ENCODE results near the gene MICAL2.
A peak's percentile ranks its signal among the peaks of the same experiment; 100 is the strongest.

MICAL2 gene

DNA sequence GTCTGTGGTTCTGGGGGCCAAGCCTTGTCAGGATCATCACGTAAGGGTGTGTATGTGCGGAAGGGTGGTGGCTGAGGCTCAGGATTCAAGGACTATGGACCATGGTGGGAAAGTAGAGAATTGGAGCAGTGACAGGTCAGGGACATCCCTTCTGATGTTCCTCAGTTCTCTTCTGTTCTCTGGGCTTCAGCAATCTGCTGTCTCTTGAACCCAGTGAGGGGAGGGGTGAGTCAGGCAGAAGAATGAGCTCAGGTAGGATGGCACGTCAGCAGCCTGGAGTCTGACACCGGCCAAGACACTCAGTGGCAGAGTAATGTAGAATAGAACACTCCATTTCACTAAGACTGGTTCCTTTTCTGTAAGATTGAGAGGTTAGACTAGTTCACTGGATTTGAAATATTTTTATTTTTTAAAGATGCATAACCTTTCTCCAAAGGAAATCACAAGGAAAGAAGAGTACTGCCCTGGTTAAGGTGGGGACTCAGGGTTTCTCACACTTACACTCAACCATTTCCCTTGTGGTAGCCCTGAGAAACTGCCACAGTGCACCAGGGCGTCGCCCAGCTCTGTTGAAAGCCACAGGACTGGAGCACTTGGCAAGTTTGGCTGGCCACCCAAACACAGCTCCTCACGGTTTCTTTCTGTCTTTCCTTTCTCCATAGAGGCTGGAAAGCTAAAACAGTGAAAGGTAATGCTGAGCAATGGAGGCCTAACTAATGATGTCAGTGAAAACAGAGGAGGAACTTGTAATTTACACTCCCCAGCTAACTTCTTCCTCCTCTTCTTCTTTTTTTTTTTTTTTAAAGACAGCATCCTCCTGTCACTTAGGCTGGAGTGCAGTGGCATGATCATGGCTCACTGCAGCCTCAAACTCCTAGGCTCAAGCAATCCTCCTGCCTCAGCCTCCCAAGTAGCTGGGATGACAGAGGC is 23.1 kb upstream of the MICAL2 start:
- Mint-ChIP-seq H3K4me1 (ENCODE audit: low read depth) (peaks cover 74% of the 10 kb centered on the region), H3K36me3 (ENCODE audit: low read depth) (no peaks in the 10 kb centered on the region), H3K27ac (peak overlapping the region; percentile 86), H3K27me3 (no peaks in the 10 kb centered on the region), H3K4me3 (no peak overlapping the region), H3K9me3 (no peaks in the 10 kb centered on the region)
- intact Hi-C loops (cut with micrococcal nuclease): no loop called here

DNA sequence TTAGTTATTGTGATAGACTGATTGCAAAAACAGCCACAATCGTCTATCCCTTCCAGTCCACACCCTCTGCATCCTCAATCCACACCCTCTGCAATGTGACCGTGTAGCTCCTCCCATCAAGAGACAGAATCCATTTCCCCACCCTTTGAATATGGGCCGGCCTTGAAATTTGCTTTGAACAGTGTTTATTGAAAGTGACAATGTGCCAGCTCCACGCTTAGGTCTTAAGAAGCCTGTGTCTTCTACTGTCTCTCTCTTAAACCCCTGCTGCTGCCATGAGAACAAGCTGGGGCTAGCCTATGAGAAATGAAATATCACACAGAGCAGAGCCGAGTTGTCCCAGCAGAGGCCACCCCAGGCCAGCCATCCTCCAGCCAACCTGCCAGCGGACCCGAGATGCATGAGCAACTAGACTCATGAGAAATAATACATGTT is 22.3 kb upstream of the MICAL2 start:
- Mint-ChIP-seq H3K4me1 (ENCODE audit: low read depth) (peaks cover 81% of the 10 kb centered on the region), H3K9me3 (no peaks in the 10 kb centered on the region), H3K4me3 (no peak overlapping the region), H3K27me3 (no peaks in the 10 kb centered on the region), H3K27ac (peak overlapping the region; percentile 86), H3K36me3 (ENCODE audit: low read depth) (no peaks in the 10 kb centered on the region)
- intact Hi-C loops (cut with micrococcal nuclease): no loop called here

DNA sequence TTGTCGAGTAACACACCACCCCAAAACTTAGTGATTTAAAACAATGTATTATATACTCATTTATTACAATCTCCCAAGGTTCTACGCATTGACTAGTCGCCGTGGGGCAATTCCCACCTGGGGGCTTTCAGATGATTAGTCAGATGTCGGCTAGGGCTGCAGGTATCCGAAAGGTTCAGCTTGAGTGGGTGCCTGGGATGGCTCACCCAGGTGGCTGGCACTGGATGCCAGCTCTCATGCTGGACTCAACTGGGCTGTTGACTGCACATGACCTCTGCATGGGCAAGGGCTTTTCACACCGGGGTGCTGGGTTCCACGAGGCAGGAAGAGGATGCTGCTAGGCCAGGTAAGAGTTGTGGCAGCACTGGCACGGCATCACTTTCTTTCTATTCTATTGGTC is 21.9 kb upstream of the MICAL2 start:
- peaks cover 82% of the 10 kb centered on the region for H3K4me1 Mint-ChIP-seq (ENCODE audit: low read depth)
- H3K27me3 Mint-ChIP-seq: no peaks in the 10 kb centered on the region
- H3K4me3 Mint-ChIP-seq: no peak overlapping the region
- H3K36me3 Mint-ChIP-seq (ENCODE audit: low read depth): no peaks in the 10 kb centered on the region
- no peaks in the 10 kb centered on the region for H3K9me3 Mint-ChIP-seq
- intact Hi-C loops (cut with micrococcal nuclease): no loop called here
- peak overlapping the region; percentile 86 for H3K27ac Mint-ChIP-seq

DNA sequence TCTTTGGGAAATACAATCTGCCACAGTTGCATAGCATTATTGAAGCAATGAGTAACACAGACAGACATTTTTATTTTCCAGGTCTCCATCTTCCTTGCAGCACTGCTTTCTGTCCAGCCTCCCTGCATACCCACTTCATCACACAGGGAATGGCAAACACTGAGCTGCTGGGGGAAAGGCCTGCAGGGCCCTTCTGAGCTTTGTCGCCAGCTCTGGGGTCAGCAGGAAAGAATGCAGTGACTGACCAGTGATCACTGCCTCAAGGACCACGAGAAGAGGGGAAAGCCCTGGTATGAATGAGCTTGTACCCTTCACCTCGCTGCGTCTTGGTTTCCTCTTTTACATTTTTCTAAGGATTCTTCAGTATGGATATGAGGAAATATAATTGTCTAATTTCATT is 21.3 kb upstream of the MICAL2 start:
- Mint-ChIP-seq H3K36me3 (ENCODE audit: low read depth) (no peaks in the 10 kb centered on the region), H3K4me1 (ENCODE audit: low read depth) (peaks cover 82% of the 10 kb centered on the region), H3K27me3 (no peaks in the 10 kb centered on the region), H3K27ac (peak overlapping the region; percentile 86), H3K4me3 (no peak overlapping the region), H3K9me3 (no peaks in the 10 kb centered on the region)
- intact Hi-C loops (cut with micrococcal nuclease): no loop called here

DNA sequence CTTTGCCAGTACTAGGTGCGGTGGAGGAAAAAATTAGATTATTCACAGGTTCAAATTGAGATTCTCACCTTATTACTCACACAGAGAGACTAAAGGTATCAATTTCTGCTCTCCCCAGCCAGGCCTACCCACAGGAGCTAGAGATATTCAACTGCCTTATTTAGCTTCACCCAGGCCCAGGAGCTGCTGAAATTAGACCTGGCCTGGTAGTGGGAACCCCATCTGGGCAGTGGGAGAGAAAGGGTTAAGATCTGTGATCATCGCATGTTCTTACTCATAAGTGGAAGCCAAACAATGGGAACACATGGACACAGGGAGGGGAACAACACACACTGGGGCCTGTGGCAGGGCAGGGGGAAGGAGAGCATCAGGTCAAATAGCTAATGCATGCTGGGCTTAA is 20.9 kb upstream of the MICAL2 start:
- Mint-ChIP-seq H3K27me3 (no peaks in the 10 kb centered on the region), H3K4me3 (no peak overlapping the region), H3K9me3 (no peaks in the 10 kb centered on the region), H3K27ac (peak overlapping the region; percentile 86), H3K36me3 (ENCODE audit: low read depth) (no peaks in the 10 kb centered on the region), H3K4me1 (ENCODE audit: low read depth) (peaks cover 82% of the 10 kb centered on the region)
- intact Hi-C loops (cut with micrococcal nuclease): no loop called here

DNA sequence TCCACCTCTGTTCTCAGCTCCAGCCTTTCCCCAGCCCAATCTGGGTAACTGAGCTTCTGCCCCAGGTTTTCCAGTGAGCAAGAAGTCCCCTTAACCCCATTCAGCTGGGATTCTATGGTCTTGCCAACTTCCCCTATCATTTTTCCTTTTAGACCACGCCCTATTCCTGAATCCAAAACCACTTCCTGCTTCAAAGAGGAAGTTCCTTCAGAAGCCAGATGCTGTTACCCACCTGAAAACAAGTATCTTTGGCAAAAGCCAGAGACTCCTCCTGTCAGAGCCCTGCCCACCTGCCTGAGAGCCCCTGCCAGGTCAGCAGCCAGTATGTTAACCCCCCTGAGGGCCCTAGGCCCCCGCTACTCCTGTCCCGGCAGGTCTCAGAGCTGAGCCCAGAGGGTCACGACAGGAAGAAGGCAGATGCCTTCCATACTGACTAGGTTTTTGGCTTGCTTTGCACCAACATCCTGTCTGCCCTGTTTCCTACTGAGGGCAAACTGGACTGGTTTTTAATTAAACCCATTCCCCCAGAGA is 20.3 kb upstream of the MICAL2 start:
- peaks cover 80% of the 10 kb centered on the region for H3K4me1 Mint-ChIP-seq (ENCODE audit: low read depth)

DNA sequence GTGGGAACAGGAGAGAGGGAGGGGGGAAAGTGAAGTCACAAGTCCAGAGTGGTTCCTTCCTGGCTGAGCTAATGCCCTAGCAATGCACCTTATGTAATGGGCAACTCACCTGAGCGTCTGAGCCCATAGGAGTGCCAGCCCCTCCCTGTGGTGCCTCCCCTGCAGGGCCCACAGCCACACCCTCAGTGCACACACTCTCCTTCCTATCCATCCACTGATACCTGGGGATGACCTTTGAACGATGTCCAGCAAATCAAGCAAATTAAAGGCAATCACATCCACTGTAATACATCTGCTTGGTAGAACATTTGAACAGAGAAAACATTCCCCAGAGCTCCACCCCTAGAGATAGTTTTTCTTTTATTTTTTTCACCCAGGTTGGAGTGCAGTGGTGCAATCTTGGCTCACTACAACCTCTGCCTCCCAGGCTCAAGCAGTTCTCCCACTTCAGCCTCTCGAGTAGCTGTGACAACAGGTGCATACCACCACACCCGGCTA is 19.6 kb upstream of the MICAL2 start:
- Mint-ChIP-seq H3K36me3 (ENCODE audit: low read depth) (no peaks in the 10 kb centered on the region), H3K4me1 (ENCODE audit: low read depth) (peaks cover 73% of the 10 kb centered on the region), H3K4me3 (no peak overlapping the region), H3K9me3 (no peaks in the 10 kb centered on the region), H3K27me3 (no peaks in the 10 kb centered on the region), H3K27ac (peak overlapping the region; percentile 76)
- intact Hi-C loops (cut with micrococcal nuclease): no loop called here

More for the DNA sequence above, 20.3 kb upstream of the MICAL2 start:
- H3K27ac Mint-ChIP-seq: peak overlapping the region; percentile 86
- no peaks in the 10 kb centered on the region for H3K36me3 Mint-ChIP-seq (ENCODE audit: low read depth)
- no peaks in the 10 kb centered on the region for H3K27me3 Mint-ChIP-seq
- H3K9me3 Mint-ChIP-seq: no peaks in the 10 kb centered on the region
- intact Hi-C loops (cut with micrococcal nuclease): no loop called here
- H3K4me3 Mint-ChIP-seq: no peak overlapping the region

DNA sequence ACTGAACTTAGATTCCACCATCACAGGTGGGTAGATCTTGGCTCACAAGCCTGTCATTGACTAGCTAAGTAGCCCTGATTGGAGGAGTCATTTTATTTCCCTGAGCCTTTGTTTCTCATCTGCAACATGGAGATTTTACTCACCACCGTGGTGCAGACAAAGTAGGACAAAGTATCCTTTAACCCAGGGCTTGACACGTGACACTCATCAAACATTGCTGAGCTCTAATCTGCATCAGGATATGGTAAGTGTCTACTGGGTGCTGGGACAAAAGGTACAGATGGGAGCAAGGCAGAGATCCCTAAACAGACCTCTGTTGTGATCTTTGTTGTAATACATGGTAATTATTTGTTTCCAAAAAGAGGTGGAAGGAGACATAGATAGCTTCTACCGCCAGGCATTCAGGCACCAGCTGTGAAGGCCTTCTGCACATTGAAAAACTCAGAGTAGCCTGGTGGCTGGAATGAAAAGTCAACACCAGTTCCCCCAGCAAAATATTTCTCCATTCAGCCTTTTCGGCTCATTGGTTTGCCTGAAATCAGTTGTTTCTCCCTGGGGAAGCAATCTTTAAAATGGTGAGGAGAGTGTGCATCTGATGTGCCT is 18.3 kb upstream of the MICAL2 start:
- H3K27ac Mint-ChIP-seq: peak overlapping the region; percentile 36
- no peaks in the 10 kb centered on the region for H3K27me3 Mint-ChIP-seq
- H3K4me1 Mint-ChIP-seq (ENCODE audit: low read depth): peaks cover 60% of the 10 kb centered on the region
- intact Hi-C loops (cut with micrococcal nuclease): no loop called here
- no peaks in the 10 kb centered on the region for H3K36me3 Mint-ChIP-seq (ENCODE audit: low read depth)
- H3K4me3 Mint-ChIP-seq: no peak overlapping the region
- no peaks in the 10 kb centered on the region for H3K9me3 Mint-ChIP-seq

DNA sequence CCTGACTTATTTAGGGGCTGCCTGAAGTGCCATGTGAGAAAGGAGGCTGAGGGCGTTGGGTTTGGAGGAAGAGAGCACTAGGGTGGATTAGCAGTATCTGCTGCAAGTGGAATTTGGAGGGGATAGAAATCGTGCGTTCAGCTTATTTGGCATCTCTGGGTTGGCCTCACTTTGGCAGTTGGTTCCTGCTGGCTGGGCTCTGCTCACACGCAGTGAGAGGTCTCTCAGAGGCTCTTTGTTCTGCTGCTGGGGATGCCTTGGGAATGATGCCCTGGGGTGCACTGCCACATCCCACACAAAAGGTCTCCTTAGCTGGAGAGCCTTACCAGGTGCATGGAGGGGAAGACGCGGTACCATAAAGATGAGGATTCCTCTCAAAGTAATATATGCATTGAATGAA is 17.7 kb upstream of the MICAL2 start:
- H3K27ac Mint-ChIP-seq: peak overlapping the region; percentile 30
- H3K27me3 Mint-ChIP-seq: no peaks in the 10 kb centered on the region
- H3K4me3 Mint-ChIP-seq: no peak overlapping the region
- H3K4me1 Mint-ChIP-seq (ENCODE audit: low read depth): peaks cover 54% of the 10 kb centered on the region
- intact Hi-C loops (cut with micrococcal nuclease): no loop called here
- no peaks in the 10 kb centered on the region for H3K36me3 Mint-ChIP-seq (ENCODE audit: low read depth)
- H3K9me3 Mint-ChIP-seq: no peaks in the 10 kb centered on the region

DNA sequence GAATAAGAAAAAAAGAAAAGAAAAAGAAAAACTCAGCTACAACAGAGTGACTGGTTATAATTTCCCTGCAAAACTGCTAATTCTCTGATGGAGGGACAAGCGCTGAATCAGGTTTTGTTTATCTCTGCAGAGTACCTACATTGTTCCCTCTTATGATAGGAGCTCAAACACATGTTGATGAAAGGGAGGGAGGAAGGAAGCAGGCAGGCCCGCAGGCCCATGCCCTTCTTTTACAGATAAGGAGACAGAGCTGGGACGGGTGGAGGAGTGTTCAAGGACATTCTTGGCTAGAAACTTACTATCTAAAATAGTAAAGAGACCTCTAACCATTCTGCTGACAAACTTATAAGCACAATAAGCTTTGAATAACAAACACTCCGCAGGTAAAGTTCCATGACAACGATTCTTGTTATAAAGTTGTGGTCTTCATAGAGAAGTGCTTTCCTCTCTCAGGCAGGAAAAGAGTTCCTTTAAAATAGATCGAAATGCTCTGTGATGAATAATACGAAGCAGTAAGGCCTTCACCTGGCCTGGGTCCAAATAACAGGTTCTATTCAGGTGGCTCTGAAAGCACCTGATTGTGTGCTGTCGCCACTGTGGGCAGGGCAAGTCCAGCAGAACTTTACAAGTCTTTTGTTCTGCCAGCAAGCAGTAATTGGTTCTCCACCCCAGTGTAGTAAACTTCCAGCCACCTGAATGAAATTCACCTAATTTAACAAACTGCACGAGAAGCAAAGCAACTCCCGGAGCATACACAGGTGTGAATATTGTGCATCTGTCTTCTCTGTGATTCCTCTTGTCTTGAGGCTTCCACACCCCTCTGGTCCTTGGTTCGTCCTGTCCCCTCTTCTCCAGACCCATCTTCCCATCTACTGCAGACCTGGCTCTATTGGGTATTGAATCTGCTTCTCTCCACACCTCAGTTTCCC is 15.3 kb upstream of the MICAL2 start:
- H3K27me3 Mint-ChIP-seq: no peaks in the 10 kb centered on the region
- intact Hi-C loops (cut with micrococcal nuclease): no loop called here
- H3K36me3 Mint-ChIP-seq (ENCODE audit: low read depth): no peaks in the 10 kb centered on the region
- H3K27ac Mint-ChIP-seq: no peak overlapping the region
- H3K4me3 Mint-ChIP-seq: no peak overlapping the region
- H3K9me3 Mint-ChIP-seq: no peaks in the 10 kb centered on the region
- H3K4me1 Mint-ChIP-seq (ENCODE audit: low read depth): peaks cover 52% of the 10 kb centered on the region

DNA sequence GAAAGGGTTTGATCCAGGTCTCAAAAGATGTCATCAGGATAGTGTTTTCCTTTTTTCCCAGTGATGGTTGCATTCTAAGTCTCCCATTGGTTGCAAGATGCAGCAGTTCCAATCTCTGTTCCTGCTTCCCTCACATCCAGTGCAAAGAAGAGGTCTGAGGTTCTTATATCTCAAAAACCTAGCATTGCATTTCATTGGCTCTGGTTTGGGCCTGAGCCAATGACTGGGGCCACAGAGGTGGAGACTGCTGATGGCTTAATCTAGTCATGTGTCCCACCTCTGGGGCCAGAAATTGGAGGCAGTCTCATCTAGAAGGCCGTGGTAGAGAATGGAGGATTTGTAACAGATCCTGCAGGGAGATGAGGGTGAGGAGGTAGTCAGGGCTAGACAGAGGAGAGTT is 13.2 kb upstream of the MICAL2 start:
- Mint-ChIP-seq H3K9me3 (no peaks in the 10 kb centered on the region), H3K4me3 (no peak overlapping the region), H3K4me1 (ENCODE audit: low read depth) (peaks cover 39% of the 10 kb centered on the region), H3K27me3 (peaks cover 3% of the 10 kb centered on the region), H3K36me3 (ENCODE audit: low read depth) (no peaks in the 10 kb centered on the region), H3K27ac (no peak overlapping the region)
- intact Hi-C loops (cut with micrococcal nuclease): no loop called here

DNA sequence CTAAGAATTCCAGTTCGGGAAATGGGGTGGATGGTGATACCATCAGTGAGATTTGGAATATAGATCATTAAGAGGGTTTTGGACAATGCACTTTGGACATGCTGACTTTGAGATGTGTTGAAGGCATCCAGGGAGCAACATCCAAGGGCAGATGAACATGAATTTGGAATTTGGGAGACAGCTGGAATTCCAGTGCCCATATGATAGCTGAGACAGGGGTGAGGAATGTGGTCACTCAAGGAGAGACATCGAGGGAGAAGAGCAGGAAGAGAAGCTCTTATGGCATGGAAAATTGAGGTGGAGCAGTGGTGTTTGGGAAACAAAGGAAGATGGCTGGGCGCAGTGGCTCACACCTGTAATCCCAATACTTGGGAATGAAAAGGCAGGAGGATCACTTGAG is 11.8 kb upstream of the MICAL2 start:
- Mint-ChIP-seq H3K36me3 (ENCODE audit: low read depth) (no peaks in the 10 kb centered on the region), H3K4me1 (ENCODE audit: low read depth) (peaks cover 36% of the 10 kb centered on the region), H3K9me3 (no peaks in the 10 kb centered on the region), H3K27me3 (peaks cover 3% of the 10 kb centered on the region), H3K4me3 (no peak overlapping the region), H3K27ac (no peak overlapping the region)
- intact Hi-C loops (cut with micrococcal nuclease): no loop called here

DNA sequence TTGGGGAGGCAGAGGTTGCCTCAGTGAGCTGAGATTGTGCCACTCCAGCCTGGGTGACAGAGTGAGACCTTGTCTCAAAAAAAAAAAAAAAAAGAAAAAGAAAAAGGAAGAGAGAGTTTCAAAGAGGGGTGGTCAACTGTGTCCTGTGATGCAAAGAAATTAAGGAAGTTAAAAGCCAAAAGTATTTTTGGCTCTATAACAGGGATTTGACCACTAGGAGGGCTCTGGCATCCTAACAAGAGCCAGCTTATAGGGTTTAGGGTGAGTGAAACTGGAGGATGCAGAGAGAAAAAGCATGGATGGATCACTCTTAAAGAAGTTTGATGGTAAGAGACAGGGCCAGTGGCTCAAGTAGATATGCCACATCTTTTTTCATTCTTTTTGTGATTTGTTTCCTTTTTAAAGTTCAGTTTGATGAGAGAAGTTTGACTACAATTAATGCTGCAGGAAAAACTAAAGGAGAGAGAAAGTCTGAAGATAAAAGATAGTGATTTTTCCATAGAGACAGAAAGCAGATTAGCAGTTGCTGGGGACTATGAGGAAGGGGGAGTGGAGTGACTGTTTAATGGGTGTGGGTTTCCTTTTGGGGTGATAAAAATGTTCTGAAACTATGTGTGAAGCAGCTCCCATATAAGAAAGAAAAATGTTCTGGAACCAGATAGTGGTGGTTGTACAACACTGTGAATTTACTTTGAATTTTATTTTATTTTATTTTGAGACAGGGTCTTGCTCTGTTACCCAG is 11.1 kb upstream of the MICAL2 start:
- H3K4me3 Mint-ChIP-seq: no peak overlapping the region
- peak overlapping the region; percentile 54 for H3K27ac Mint-ChIP-seq
- no peaks in the 10 kb centered on the region for H3K9me3 Mint-ChIP-seq
- H3K36me3 Mint-ChIP-seq (ENCODE audit: low read depth): no peaks in the 10 kb centered on the region
- H3K27me3 Mint-ChIP-seq: peaks cover 3% of the 10 kb centered on the region
- intact Hi-C loops (cut with micrococcal nuclease): no loop called here
- peaks cover 40% of the 10 kb centered on the region for H3K4me1 Mint-ChIP-seq (ENCODE audit: low read depth)
